Mesenchymal stem cell (in vitro differentiated cells and primary cell): ENCODE data around the gene FCN3.

Experiments used
- DNase-seq: peaks from one replicate; pipeline ENCODE4 v3.0.0-alpha.2; 2013
- H2AFZ ChIP-seq: one replicate; pipeline ENCODE4 v1.6.1; 2013; ENCODE audit warnings: low read depth, mild to moderate bottlenecking, control low read depth, inconsistent platforms, low read length, moderate library complexity
- H2AK5ac ChIP-seq: 2 replicates; pipeline ENCODE4 v1.6.1; 2013; ENCODE audit warnings: low read length, moderate library complexity, mild to moderate bottlenecking, inconsistent platforms; ENCODE audit not compliant: severe bottlenecking
- H2BK120ac ChIP-seq: one replicate; pipeline ENCODE4 v1.6.1; 2013; ENCODE audit warnings: low read depth, mild to moderate bottlenecking, inconsistent platforms, low read length, moderate library complexity
- H2BK12ac ChIP-seq, 2 experiments: one replicate each; pipeline ENCODE4 v1.6.1; 2013; ENCODE audit warnings: inconsistent platforms in 2 of 2, low read length in 2 of 2, mild to moderate bottlenecking in 2 of 2, moderate library complexity in 2 of 2, control low read depth in 1 of 2
- H2BK15ac ChIP-seq: one replicate; pipeline ENCODE4 v1.6.1; 2013; ENCODE audit warnings: mild to moderate bottlenecking, low read depth, inconsistent platforms; ENCODE audit not compliant: poor library complexity, severe bottlenecking
- H2BK5ac ChIP-seq: 2 replicates; pipeline ENCODE4 v1.6.1; 2013; ENCODE audit warnings: low read depth, mild to moderate bottlenecking, low read length, control low read depth, inconsistent platforms; ENCODE audit not compliant: poor library complexity, severe bottlenecking
- H3K14ac ChIP-seq, 2 experiments: one replicate each; pipeline ENCODE4 v1.6.1; 2013; ENCODE audit warnings: inconsistent platforms in 2 of 2, low read length in 2 of 2, control low read depth in 1 of 2, mild to moderate bottlenecking in 1 of 2, moderate library complexity in 1 of 2
- H3K18ac ChIP-seq, 2 experiments: one replicate each; pipeline ENCODE4 v1.6.1; 2013; ENCODE audit warnings: inconsistent platforms in 2 of 2, low read length in 2 of 2, control low read depth in 1 of 2, low read depth in 1 of 2, mild to moderate bottlenecking in 1 of 2
- H3K23ac ChIP-seq, 2 experiments: one replicate each; pipeline ENCODE4 v1.6.1; 2013; ENCODE audit warnings: inconsistent platforms in 2 of 2, low read length in 2 of 2, mild to moderate bottlenecking in 2 of 2, moderate library complexity in 2 of 2, control low read depth in 1 of 2
- H3K27ac ChIP-seq: 2 replicates; pipeline ENCODE4 v1.5.1; 2013; ENCODE audit warnings: mild to moderate bottlenecking, moderate library complexity, low read length, control low read depth, inconsistent platforms; ENCODE audit not compliant: poor library complexity, severe bottlenecking
- H3K27me3 ChIP-seq, 2 experiments: 2 replicates each; pipeline versions ENCODE4 v1.6.1 to v1.7.0; 2013; ENCODE audit warnings: low read length in 2 of 2, mild to moderate bottlenecking in 2 of 2, moderate library complexity in 2 of 2, control low read depth in 1 of 2, inconsistent platforms in 1 of 2; ENCODE audit not compliant: control insufficient read depth in 1 of 2, insufficient read depth in 1 of 2
- H3K36me3 ChIP-seq, 2 experiments: 2 replicates each; pipeline versions ENCODE4 v1.6.1 to v1.7.0; 2013; ENCODE audit warnings: low read length in 2 of 2, control low read depth in 1 of 2, inconsistent platforms in 1 of 2, low read depth in 1 of 2, mild to moderate bottlenecking in 1 of 2; ENCODE audit not compliant: insufficient read depth in 2 of 2, control insufficient read depth in 1 of 2
- H3K4ac ChIP-seq, 2 experiments: one replicate each; pipeline ENCODE4 v1.6.1; 2013; ENCODE audit warnings: inconsistent platforms in 2 of 2, low read length in 2 of 2, mild to moderate bottlenecking in 2 of 2, moderate library complexity in 2 of 2, control low read depth in 1 of 2, low read depth in 1 of 2
- H3K4me1 ChIP-seq: 2 replicates; pipeline ENCODE4 v1.6.1; 2013; ENCODE audit warnings: low read depth, low read length, control low read depth; ENCODE audit not compliant: control insufficient read depth, insufficient read depth
- H3K4me2 ChIP-seq: 2 replicates; pipeline ENCODE4 v1.6.1; 2013; ENCODE audit warnings: low read length, mild to moderate bottlenecking, inconsistent platforms; ENCODE audit not compliant: poor library complexity, severe bottlenecking
- H3K4me3 ChIP-seq, 2 experiments: 2 replicates each; pipeline versions ENCODE4 v1.5.1 to v1.7.0; 2013; ENCODE audit warnings: low read length in 2 of 2, mild to moderate bottlenecking in 2 of 2, control low read depth in 1 of 2, low read depth in 1 of 2; ENCODE audit not compliant: insufficient read depth in 1 of 2
- H3K79me1 ChIP-seq: replicated peaks from 2 replicates; pipeline ENCODE4 v1.6.1; 2013; ENCODE audit warnings: mild to moderate bottlenecking, control low read depth, low read length, inconsistent platforms; ENCODE audit not compliant: poor library complexity, severe bottlenecking
- H3K9ac ChIP-seq: 2 replicates; pipeline ENCODE4 v1.7.0; 2013; ENCODE audit warnings: mild to moderate bottlenecking, low read length, moderate library complexity
- H3K9me3 ChIP-seq: 2 replicates; pipeline ENCODE4 v1.7.0; 2013; ENCODE audit warnings: mild to moderate bottlenecking, low read length; ENCODE audit not compliant: control insufficient read depth
- H4K8ac ChIP-seq: one replicate; pipeline ENCODE4 v1.6.1; 2013; ENCODE audit warnings: inconsistent platforms, mild to moderate bottlenecking, low read length, moderate library complexity
- H4K91ac ChIP-seq: one replicate; pipeline ENCODE4 v1.6.1; 2013; ENCODE audit warnings: mild to moderate bottlenecking, low read length, inconsistent platforms
- WGBS: methylation state at CpG from one replicate; pipeline ENCODE4 v1.1.7; 2013; ENCODE audit warnings: mixed read lengths; 5-methylcytosine and 5-hydroxymethylcytosine counted together

Gene FCN3

GRCh38 chr1:27416387-27417111, 41.9 kb upstream of the FCN3 start:
- no peak overlapping the region for H2AFZ ChIP-seq
- H2BK5ac ChIP-seq = no peak overlapping the region
- no peaks in the 10 kb centered on the region for H3K27me3 ChIP-seq
- no peak overlapping the region for H3K4me2 ChIP-seq
- no peak overlapping the region for H3K4ac ChIP-seq
- H3K79me1 ChIP-seq = peaks cover 32% of the 10 kb centered on the region
- H3K14ac ChIP-seq = no peak overlapping the region
- H2AK5ac ChIP-seq = no peak overlapping the region
- H3K4me1 ChIP-seq = peaks cover 9% of the 10 kb centered on the region
- WGBS = 90% methylated on average over 3 of the region's 3 CpGs
- no peak overlapping the region for H3K9ac ChIP-seq
- H2BK12ac ChIP-seq = no peak overlapping the region
- H4K8ac ChIP-seq = no peak overlapping the region
- no peaks in the 10 kb centered on the region for H3K9me3 ChIP-seq
- no peak overlapping the region for H3K27ac ChIP-seq
- no peak overlapping the region for H3K4me3 ChIP-seq
- no peak overlapping the region for H4K91ac ChIP-seq
- no peak overlapping the region for H3K18ac ChIP-seq
- H2BK15ac ChIP-seq = no peak overlapping the region
- H3K36me3 ChIP-seq = peaks cover 21 to 69% of the 10 kb centered on the region in 2 experiments
- DNase-seq = peak; percentile 87
- no peak overlapping the region for H2BK120ac ChIP-seq
- H3K23ac ChIP-seq = no peak overlapping the region

- no peaks in the 10 kb centered on the region for H3K9me3 ChIP-seq
- no peak overlapping the region for H2BK15ac ChIP-seq
- H3K4ac ChIP-seq = no peak overlapping the region
- H3K36me3 ChIP-seq = peaks cover 35 to 87% of the 10 kb centered on the region in 2 experiments
- H2BK5ac ChIP-seq = no peak overlapping the region
- peaks cover 35% of the 10 kb centered on the region for H3K79me1 ChIP-seq
- no peaks in the 10 kb centered on the region for H3K27me3 ChIP-seq
- 100% methylated on average over 1 of the region's 1 CpG for WGBS
- no peak overlapping the region for H3K23ac ChIP-seq
- H3K4me3 ChIP-seq = no peak overlapping the region
- H3K4me2 ChIP-seq = no peak overlapping the region
- H3K4me1 ChIP-seq = peaks cover 3% of the 10 kb centered on the region
- no peak overlapping the region for H2AFZ ChIP-seq
- H2BK120ac ChIP-seq = no peak overlapping the region
- no peak overlapping the region for H3K9ac ChIP-seq
- H2AK5ac ChIP-seq = no peak overlapping the region
- no peak overlapping the region for H4K8ac ChIP-seq
- H3K18ac ChIP-seq = no peak overlapping the region
- H3K14ac ChIP-seq = no peak overlapping the region
- DNase-seq = no peak
- no peak overlapping the region for H4K91ac ChIP-seq
- H2BK12ac ChIP-seq = no peak overlapping the region
- no peak overlapping the region for H3K27ac ChIP-seq
Observed at GRCh38 chr1:27414091-27414490, 39.5 kb upstream of the FCN3 start.

GRCh38 chr1:27413004-27413403, 38.4 kb upstream of the FCN3 start:
- Histone ChIP-seq H3K79me1 (peaks cover 39% of the 10 kb centered on the region), H3K4me3 (no peak overlapping the region), H2AFZ (no peak overlapping the region), H2BK5ac (no peak overlapping the region), H3K9me3 (no peaks in the 10 kb centered on the region), H4K91ac (no peak overlapping the region), H3K23ac (no peak overlapping the region), H3K4me1 (peaks cover 2% of the 10 kb centered on the region), H4K8ac (no peak overlapping the region), H3K27ac (no peak overlapping the region), H2AK5ac (no peak overlapping the region), H3K36me3 (peaks cover 44 to 95% of the 10 kb centered on the region in 2 experiments), H3K18ac (no peak overlapping the region), H3K14ac (no peak overlapping the region), H3K9ac (no peak overlapping the region), H3K4ac (no peak overlapping the region), H3K27me3 (no peaks in the 10 kb centered on the region), H3K4me2 (no peak overlapping the region), H2BK12ac (no peak overlapping the region), H2BK120ac (no peak overlapping the region), H2BK15ac (no peak overlapping the region)
- no peak for DNase-seq
- 98% methylated on average over 4 of the region's 4 CpGs for WGBS

GRCh38 chr1:27412502-27412901, 37.9 kb upstream of the FCN3 start:
- H2BK5ac ChIP-seq = no peak overlapping the region
- H3K23ac ChIP-seq = no peak overlapping the region
- WGBS = 100% methylated on average over 4 of the region's 4 CpGs
- H3K4me2 ChIP-seq = no peak overlapping the region
- no peak overlapping the region for H3K27ac ChIP-seq
- H3K9ac ChIP-seq = no peak overlapping the region
- H2BK120ac ChIP-seq = no peak overlapping the region
- no peaks in the 10 kb centered on the region for H3K4me1 ChIP-seq
- no peak overlapping the region for H3K4me3 ChIP-seq
- H2BK15ac ChIP-seq = no peak overlapping the region
- H4K8ac ChIP-seq = no peak overlapping the region
- peaks cover 42% of the 10 kb centered on the region for H3K79me1 ChIP-seq
- peaks cover 48 to 95% of the 10 kb centered on the region in 2 experiments for H3K36me3 ChIP-seq
- H3K18ac ChIP-seq = no peak overlapping the region
- no peak overlapping the region for H4K91ac ChIP-seq
- no peaks in the 10 kb centered on the region for H3K9me3 ChIP-seq
- H2AFZ ChIP-seq = no peak overlapping the region
- H3K27me3 ChIP-seq = no peaks in the 10 kb centered on the region
- no peak overlapping the region for H3K14ac ChIP-seq
- no peak overlapping the region for H3K4ac ChIP-seq
- no peak for DNase-seq
- no peak overlapping the region for H2AK5ac ChIP-seq
- no peak overlapping the region for H2BK12ac ChIP-seq
